GM12872 (cell line): ENCODE measurements around the gene CD28.

Experiments
- CTCF ChIP-seq: IDR thresholded peaks from 3 replicates; pipeline ENCODE4 v1.5.1; 2011; ENCODE audit warnings: low read depth, mild to moderate bottlenecking, low read length, moderate library complexity; ENCODE audit not compliant: insufficient read depth

Gene CD28

GRCh38 chr2:203693242-203693879 is 13.1 kb upstream of the CD28 start:
- no peak for TF ChIP-seq CTCF

- no peak for TF ChIP-seq CTCF
These were observed 12.2 kb upstream of the CD28 start for GRCh38 chr2:203694191-203694590.

GRCh38 chr2:203697190-203697589 is 9.2 kb upstream of the CD28 start:
- TF ChIP-seq CTCF: no peak

GRCh38 chr2:203704430-203704829 is 2.0 kb upstream of the CD28 start:
- TF ChIP-seq CTCF: no peak

GRCh38 chr2:203705178-203705577 is 1.3 kb upstream of the CD28 start:
- no peak for TF ChIP-seq CTCF

GRCh38 chr2:203707530-203707929 is 1.1 kb downstream of the CD28 start:
- TF ChIP-seq CTCF: no peak

- no peak for TF ChIP-seq CTCF
These were observed 2.5 kb downstream of the CD28 start for GRCh38 chr2:203708846-203709396.
